Gastroesophageal sphincter (tissue), 4 donors: ENCODE data around the gene KIAA0825. TPM values are rescaled to one million over a fixed set of nuclear protein-coding genes. Genes with fewer than 3 reads are reported as not detected.

Source experiments
- ATAC-seq: fragments of 150-250 bp; one replicate; pipeline ENCODE4 v1.9.1; 2016; ENCODE audit warnings: mild to moderate bottlenecking, moderate library complexity
- H3K27ac ChIP-seq, 4 donors: fragments of 200-600 bp; sonication (generic) in 3 of 4; 1 replicate in 3 of 4; 2 replicates in 1 of 4; pipeline ENCODE4 v1.5.1; 2016 to 2019
- H3K27me3 ChIP-seq: fragments of 200-600 bp; sonication (generic); one replicate; pipeline ENCODE4 v1.5.1; 2019
- H3K36me3 ChIP-seq, 2 donors: fragments of 200-600 bp; sonication (generic); one replicate each; pipeline ENCODE4 v1.5.1; 2019; ENCODE audit warnings: control low read depth in 1 of 2
- H3K4me1 ChIP-seq, 3 donors: fragments of 200-600 bp; sonication (generic); 1 replicate in 2 of 3; 2 replicates in 1 of 3; pipeline ENCODE4 v1.5.1; 2016 to 2019; ENCODE audit warnings: control low read depth in 2 of 3
- H3K4me3 ChIP-seq, 2 donors: fragments of 200-600 bp; sonication (generic); one replicate each; pipeline ENCODE4 v1.5.1; 2019; ENCODE audit warnings: mild to moderate bottlenecking in 1 of 2, moderate library complexity in 1 of 2
- H3K9me3 ChIP-seq, 3 donors: fragments of 200-600 bp; sonication (generic); one replicate each; pipeline ENCODE4 v1.5.1; 2017 to 2019; ENCODE audit warnings: control low read depth in 2 of 3
- EP300 ChIP-seq: sonication (generic); formaldehyde crosslinking; IDR thresholded peaks from one replicate; pipeline ENCODE4 v1.6.1; 2017; ENCODE audit warnings: antibody characterized with exemption, mild to moderate bottlenecking
- POLR2A ChIP-seq, 2 donors: fragments of 450-650 bp; IDR thresholded peaks; one replicate each; pipeline ENCODE4 v1.6.1; 2017; ENCODE audit warnings: antibody characterized with exemption in 2 of 2, mild to moderate bottlenecking in 2 of 2, moderate library complexity in 1 of 2
- POLR2AphosphoS5 ChIP-seq: sonication (generic); formaldehyde crosslinking; IDR thresholded peaks from one replicate; pipeline ENCODE4 v1.6.1; 2017; ENCODE audit warnings: antibody characterized with exemption
- WGBS, 2 donors: methylation state at CpG; one replicate each; pipeline ENCODE4 v1.1.5; 2018; ENCODE audit warnings: low coverage in 1 of 2; 5-methylcytosine and 5-hydroxymethylcytosine counted together
- total RNA-seq, 4 donors: library from RNA; depleted of rRNA; stranded (reverse); fragments of >200 nt; gene quantifications; one replicate each; pipeline ENCODE4 v1.1.0, GENCODE V29; 2016
- TF ChIP-seq, protein P1 (sequence below), 4 experiments: fragments of 200-600 bp in 2 of 4; fragments of 450-650 bp in 2 of 4; sonication (generic) in 1 of 4; IDR thresholded peaks; one replicate each; pipeline ENCODE4 v1.5.1; 2017 to 2019; ENCODE audit warnings: antibody characterized with exemption in 4 of 4, mild to moderate bottlenecking in 2 of 4, moderate library complexity in 2 of 4

KIAA0825 gene
- total RNA-seq, 4 donors from 2014 or later: 3.0 to 7.9 (median 4.8) TPM

DNA sequence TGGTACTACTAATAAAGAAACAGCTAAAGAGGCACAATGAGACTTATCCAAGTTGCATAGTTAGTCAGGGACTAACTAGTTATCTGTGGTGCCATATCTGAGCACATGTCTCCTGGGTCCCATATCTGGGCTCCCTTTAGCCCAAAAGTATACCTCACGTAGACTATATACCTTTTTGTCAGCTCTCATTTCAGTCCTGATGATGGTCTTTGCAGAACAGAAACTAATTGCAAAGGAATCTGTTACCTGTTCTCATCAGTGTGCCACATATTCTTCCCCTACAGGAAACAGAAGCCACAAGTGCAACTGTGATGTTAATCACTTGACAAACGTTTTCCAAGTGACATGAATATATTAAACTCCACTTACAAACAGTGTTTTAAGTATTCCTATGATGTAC, 395.2 kb downstream of the KIAA0825 start:
- H3K27me3 ChIP-seq: no peaks in the 10 kb centered on the region
- no peaks in the 10 kb centered on the region for H3K36me3 ChIP-seq
- H3K4me1 ChIP-seq: no peaks in the 10 kb centered on the region
- no peak overlapping the region for H3K27ac ChIP-seq
- TF ChIP-seq, protein P1, sequence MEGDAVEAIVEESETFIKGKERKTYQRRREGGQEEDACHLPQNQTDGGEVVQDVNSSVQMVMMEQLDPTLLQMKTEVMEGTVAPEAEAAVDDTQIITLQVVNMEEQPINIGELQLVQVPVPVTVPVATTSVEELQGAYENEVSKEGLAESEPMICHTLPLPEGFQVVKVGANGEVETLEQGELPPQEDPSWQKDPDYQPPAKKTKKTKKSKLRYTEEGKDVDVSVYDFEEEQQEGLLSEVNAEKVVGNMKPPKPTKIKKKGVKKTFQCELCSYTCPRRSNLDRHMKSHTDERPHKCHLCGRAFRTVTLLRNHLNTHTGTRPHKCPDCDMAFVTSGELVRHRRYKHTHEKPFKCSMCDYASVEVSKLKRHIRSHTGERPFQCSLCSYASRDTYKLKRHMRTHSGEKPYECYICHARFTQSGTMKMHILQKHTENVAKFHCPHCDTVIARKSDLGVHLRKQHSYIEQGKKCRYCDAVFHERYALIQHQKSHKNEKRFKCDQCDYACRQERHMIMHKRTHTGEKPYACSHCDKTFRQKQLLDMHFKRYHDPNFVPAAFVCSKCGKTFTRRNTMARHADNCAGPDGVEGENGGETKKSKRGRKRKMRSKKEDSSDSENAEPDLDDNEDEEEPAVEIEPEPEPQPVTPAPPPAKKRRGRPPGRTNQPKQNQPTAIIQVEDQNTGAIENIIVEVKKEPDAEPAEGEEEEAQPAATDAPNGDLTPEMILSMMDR (IDR thresholded peaks at IDR 0.05): no peak
- no peak for ATAC-seq
- no peak overlapping the region for H3K4me3 ChIP-seq
- 45 to 53% methylated on average over 2 of the region's 2 CpGs for WGBS, 2 donors
- H3K9me3 ChIP-seq: no peaks in the 10 kb centered on the region

- Histone ChIP-seq H3K9me3 (no peaks in the 10 kb centered on the region), H3K27ac (no peak overlapping the region), H3K36me3 (no peaks in the 10 kb centered on the region), H3K27me3 (no peaks in the 10 kb centered on the region), H3K4me1 (no peaks in the 10 kb centered on the region), H3K4me3 (no peak overlapping the region)
- TF ChIP-seq POLR2A (IDR thresholded peaks at IDR 0.05) (no peak), POLR2AphosphoS5 (peak; percentile 18), EP300 (no peak)
- TF ChIP-seq, protein P1 (IDR thresholded peaks at IDR 0.05): no peak
- ATAC-seq: no peak
Measured at GRCh38 chr5:94218374-94218773, 400.0 kb downstream of the KIAA0825 start.

DNA sequence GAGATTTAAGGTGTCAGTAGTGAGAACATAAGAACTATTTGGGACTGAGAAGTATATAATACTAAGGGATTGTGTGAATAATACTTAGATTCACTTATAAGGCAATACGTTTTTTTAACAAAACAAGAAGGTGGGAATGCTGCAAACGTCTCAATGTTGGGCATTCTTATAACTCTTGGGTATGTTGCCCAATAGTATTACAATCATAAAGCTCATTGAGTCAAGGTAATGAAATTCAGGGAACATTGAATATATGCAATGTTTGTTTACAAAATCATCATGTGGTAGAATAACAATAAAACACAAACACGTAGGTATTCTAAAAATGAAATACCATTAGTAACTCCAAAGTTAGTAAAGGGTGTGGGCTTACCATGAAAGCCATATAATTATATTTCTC, 400.7 kb downstream of the KIAA0825 start:
- H3K27me3 ChIP-seq: no peaks in the 10 kb centered on the region
- no peaks in the 10 kb centered on the region for H3K4me1 ChIP-seq
- H3K4me3 ChIP-seq: no peak overlapping the region
- no peak overlapping the region for H3K27ac ChIP-seq
- no peak for ATAC-seq
- 81 to 82% methylated on average over 3 of the region's 3 CpGs for WGBS, 2 donors
- TF ChIP-seq POLR2A (IDR thresholded peaks at IDR 0.05) (no peak), POLR2AphosphoS5 (no peak), EP300 (no peak)
- TF ChIP-seq, protein P1 (IDR thresholded peaks at IDR 0.05): no peak
- no peaks in the 10 kb centered on the region for H3K9me3 ChIP-seq
- H3K36me3 ChIP-seq: no peaks in the 10 kb centered on the region

GRCh38 chr5:94217216-94217615, 401.2 kb downstream of the KIAA0825 start:
- H3K27ac ChIP-seq: no peak overlapping the region
- TF ChIP-seq, protein P1 (IDR thresholded peaks at IDR 0.05): no peak
- TF ChIP-seq POLR2A (IDR thresholded peaks at IDR 0.05) (no peak), EP300 (no peak), POLR2AphosphoS5 (no peak)
- no peak for ATAC-seq
- H3K4me3 ChIP-seq: no peak overlapping the region
- no peaks in the 10 kb centered on the region for H3K9me3 ChIP-seq
- H3K4me1 ChIP-seq: no peaks in the 10 kb centered on the region
- H3K27me3 ChIP-seq: no peaks in the 10 kb centered on the region
- H3K36me3 ChIP-seq: no peaks in the 10 kb centered on the region
- WGBS, 2 donors: 73 to 90% methylated on average over 2 of the region's 2 CpGs

GRCh38 chr5:94212476-94212875, 405.9 kb downstream of the KIAA0825 start:
- H3K9me3 ChIP-seq: no peaks in the 10 kb centered on the region
- no peak overlapping the region for H3K4me3 ChIP-seq
- H3K4me1 ChIP-seq: no peaks in the 10 kb centered on the region
- no peaks in the 10 kb centered on the region for H3K27me3 ChIP-seq
- WGBS, 2 donors: 0% methylated on average over 1 of the region's 1 CpG; no CpG with 5 or more reads in 1 of the 2 donors
- no peak for ATAC-seq
- no peak overlapping the region for H3K27ac ChIP-seq
- TF ChIP-seq, protein P1 (IDR thresholded peaks at IDR 0.05): no peak
- TF ChIP-seq EP300 (no peak), POLR2A (IDR thresholded peaks at IDR 0.05) (no peak), POLR2AphosphoS5 (no peak)
- H3K36me3 ChIP-seq: no peaks in the 10 kb centered on the region
